Esophagus (tissue), 2 donors: ENCODE results near the gene UBTD2. TPM values are rescaled to one million over a fixed set of nuclear protein-coding genes. Genes with fewer than 3 reads are reported as not detected.
"Not testable (repeated sequence)": the region's sequence is repeated elsewhere in the genome, so short reads cannot be mapped to it uniquely, and the experiment has no call there.

Experiments
- H3K27ac ChIP-seq, 2 donors: one replicate each; pipeline ENCODE4 v1.5.1; 2013; ENCODE audit warnings: low read depth in 2 of 2, mild to moderate bottlenecking in 2 of 2, inconsistent platforms in 1 of 2, low read length in 1 of 2, moderate library complexity in 1 of 2
- H3K27me3 ChIP-seq, 2 donors: one replicate each; pipeline ENCODE4 v1.6.1; 2013; ENCODE audit warnings: low read length in 2 of 2, control low read depth in 1 of 2, mild to moderate bottlenecking in 1 of 2; ENCODE audit not compliant: insufficient read depth in 2 of 2, control insufficient read depth in 1 of 2
- H3K36me3 ChIP-seq, 2 donors: one replicate each; pipeline ENCODE4 v1.6.1; 2013; ENCODE audit warnings: low read length in 1 of 2; ENCODE audit not compliant: control insufficient read depth in 2 of 2, insufficient read depth in 2 of 2
- H3K4me1 ChIP-seq, 2 donors: one replicate each; pipeline ENCODE4 v1.6.1; 2013; ENCODE audit warnings: low read length in 1 of 2; ENCODE audit not compliant: control insufficient read depth in 2 of 2, insufficient read depth in 2 of 2
- H3K4me3 ChIP-seq, 2 donors: one replicate each; pipeline ENCODE4 v1.5.1; 2013; ENCODE audit warnings: low read length in 2 of 2, mild to moderate bottlenecking in 2 of 2, low read depth in 1 of 2, moderate library complexity in 1 of 2
- H3K9me3 ChIP-seq, 2 donors: one replicate each; pipeline ENCODE4 v1.6.1; 2013; ENCODE audit warnings: mild to moderate bottlenecking in 2 of 2, low read depth in 1 of 2, low read length in 1 of 2, moderate library complexity in 1 of 2; ENCODE audit not compliant: control insufficient read depth in 2 of 2, insufficient read depth in 1 of 2
- WGBS, 2 donors: extraction: QIAGEN DNeasy Blood & Tissue Kit; methylation state at CpG; one replicate each; pipeline ENCODE4 v1.1.7; 2013; 5-methylcytosine and 5-hydroxymethylcytosine counted together
- polyA plus RNA-seq, 2 donors: library from polyadenylated mRNA; stranded (reverse); fragments of 200-250 nt; gene quantifications; one replicate each; pipeline ENCODE4 v1.2.3, GENCODE V29; 2013
- donor health status: healthy with polysubstance abuse.
- donor health status: Bipolar disorder and iron deficiency.

UBTD2 gene, protein sequence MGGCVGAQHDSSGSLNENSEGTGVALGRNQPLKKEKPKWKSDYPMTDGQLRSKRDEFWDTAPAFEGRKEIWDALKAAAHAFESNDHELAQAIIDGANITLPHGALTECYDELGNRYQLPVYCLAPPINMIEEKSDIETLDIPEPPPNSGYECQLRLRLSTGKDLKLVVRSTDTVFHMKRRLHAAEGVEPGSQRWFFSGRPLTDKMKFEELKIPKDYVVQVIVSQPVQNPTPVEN
- polyA plus RNA-seq = 1 to 10 TPM; 5.8 to 6.5 TPM

- Histone ChIP-seq H3K9me3 (no peaks in the 10 kb centered on the region), H3K4me3 (peak within 1 kb of the TSS; percentile 84 to 96), H3K27ac (peak within 1 kb of the TSS; percentile 88 to 98), H3K4me1 (peaks cover 0 to 4% of the 10 kb centered on the region in 2 donors), H3K27me3 (no peaks in the 10 kb centered on the region), H3K36me3 (no peaks in the 10 kb centered on the region)
- 0 to 1% methylated on average over 41 to 87 of the region's 87 CpGs for WGBS, 2 donors
Measured at GRCh38 chr5:172283020-172283861, at the start of gene UBTD2. Gene UBTD2, minus strand, starts transcription at chr5:172283764. Its CDS starts 99 bp downstream, at chr5:172283665.

GRCh38 chr5:172326901-172327300 is 43.3 kb upstream of the UBTD2 start:
- H3K9me3 ChIP-seq, H3K4me3 ChIP-seq, H3K27ac ChIP-seq, H3K4me1 ChIP-seq, H3K27me3 ChIP-seq, H3K36me3 ChIP-seq: not testable (repeated sequence)
- 91 to 96% methylated on average over 13 of the region's 13 CpGs for WGBS, 2 donors

DNA sequence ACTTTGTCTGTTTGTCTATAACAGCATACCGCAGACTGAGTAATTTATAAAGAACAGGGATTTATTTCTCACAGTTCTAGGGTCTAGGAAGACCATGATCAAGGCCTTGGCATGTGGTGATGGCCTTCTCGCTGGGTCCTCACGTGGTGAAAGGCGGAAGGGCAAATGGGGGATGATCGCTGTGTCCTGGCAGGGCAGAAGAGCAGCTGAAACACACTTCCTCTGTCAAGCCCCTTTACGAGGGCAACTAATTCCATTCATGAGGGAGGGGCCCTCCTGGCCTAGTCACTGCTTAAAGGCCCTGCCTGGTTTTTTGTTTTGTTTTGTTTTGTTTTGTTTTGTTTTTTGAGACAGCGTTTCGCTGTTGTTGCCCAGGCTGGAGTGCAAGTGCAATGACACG is 41.9 kb upstream of the UBTD2 start:
- Histone ChIP-seq H3K27ac (no peak overlapping the region), H3K4me1 (no peaks in the 10 kb centered on the region), H3K27me3 (no peaks in the 10 kb centered on the region), H3K9me3 (no peaks in the 10 kb centered on the region), H3K36me3 (no peaks in the 10 kb centered on the region), H3K4me3 (no peak overlapping the region)
- WGBS, 2 donors = 91 to 96% methylated on average over 9 of the region's 9 CpGs

DNA sequence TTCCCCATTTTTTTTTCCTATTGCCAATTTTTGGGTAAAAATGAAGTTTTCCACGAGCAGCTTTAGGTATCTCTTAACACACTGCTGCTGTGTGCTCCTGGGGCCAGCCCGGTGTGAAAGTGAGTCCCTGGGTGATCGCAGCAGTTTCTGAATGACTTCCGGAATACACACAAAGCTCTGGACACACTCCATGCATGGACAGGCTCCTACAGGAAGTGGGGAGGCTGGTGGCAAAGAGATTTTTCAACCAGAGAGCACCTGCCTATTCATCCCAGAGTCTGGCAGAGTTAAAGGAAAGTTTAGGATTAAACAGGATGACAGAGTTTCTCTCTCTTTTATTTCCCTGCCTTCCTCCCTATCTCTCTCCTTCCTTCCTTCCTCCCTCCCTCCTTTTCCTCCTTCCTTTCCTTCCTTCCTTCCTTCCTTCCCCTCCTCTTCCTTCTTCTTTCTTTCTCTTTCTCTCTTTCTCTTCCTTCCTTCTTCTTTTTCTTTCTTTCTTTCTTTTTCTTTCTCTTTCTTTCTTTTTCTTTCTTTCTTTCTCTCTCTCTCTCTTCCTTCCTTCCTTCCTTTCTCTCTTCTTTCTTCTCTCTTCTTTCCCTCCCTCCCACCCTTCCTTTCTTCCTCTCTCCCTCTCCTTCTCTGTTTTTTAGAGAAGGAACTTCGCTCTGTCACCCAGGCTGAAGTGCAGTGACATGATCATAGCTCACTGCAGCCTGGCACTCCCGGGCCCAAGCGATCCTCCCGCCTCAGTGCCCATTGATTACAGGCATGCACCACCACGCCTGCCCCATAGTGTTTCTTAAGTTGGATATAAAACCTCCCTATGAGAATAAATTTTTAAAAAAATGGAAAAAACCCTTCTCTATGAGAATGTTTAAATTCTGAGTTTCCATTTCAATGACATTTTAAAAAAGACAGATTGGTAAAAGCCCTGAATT is 38.7 kb upstream of the UBTD2 start:
- H3K4me1 ChIP-seq = no peaks in the 10 kb centered on the region
- no peaks in the 10 kb centered on the region for H3K9me3 ChIP-seq
- WGBS, 2 donors = 57 to 66% methylated on average over 9 of the region's 9 CpGs
- H3K27me3 ChIP-seq = no peaks in the 10 kb centered on the region
- no peaks in the 10 kb centered on the region for H3K36me3 ChIP-seq
- no peak overlapping the region for H3K4me3 ChIP-seq
- H3K27ac ChIP-seq = no peak overlapping the region

GRCh38 chr5:172321593-172321992 is 38.0 kb upstream of the UBTD2 start:
- H3K36me3 ChIP-seq = no peaks in the 10 kb centered on the region
- no peaks in the 10 kb centered on the region for H3K4me1 ChIP-seq
- no peak overlapping the region for H3K27ac ChIP-seq
- no peak overlapping the region for H3K4me3 ChIP-seq
- no peaks in the 10 kb centered on the region for H3K9me3 ChIP-seq
- no peaks in the 10 kb centered on the region for H3K27me3 ChIP-seq

- no peaks in the 10 kb centered on the region for H3K36me3 ChIP-seq
- no peaks in the 10 kb centered on the region for H3K27me3 ChIP-seq
- H3K4me1 ChIP-seq = no peaks in the 10 kb centered on the region
- no peaks in the 10 kb centered on the region for H3K9me3 ChIP-seq
- H3K4me3 ChIP-seq = no peak overlapping the region
- WGBS, 2 donors = 70 to 71% methylated on average over 4 of the region's 4 CpGs
- H3K27ac ChIP-seq = no peak overlapping the region
Measured at GRCh38 chr5:172319708-172320441, 36.3 kb upstream of the UBTD2 start.

- Histone ChIP-seq H3K27me3 (no peaks in the 10 kb centered on the region), H3K4me3 (no peak overlapping the region), H3K9me3 (no peaks in the 10 kb centered on the region), H3K36me3 (no peaks in the 10 kb centered on the region), H3K27ac (no peak overlapping the region), H3K4me1 (no peaks in the 10 kb centered on the region)
- 93% methylated on average over 11 of the region's 11 CpGs for WGBS, 2 donors
Measured at GRCh38 chr5:172315587-172316493, 32.3 kb upstream of the UBTD2 start.

DNA sequence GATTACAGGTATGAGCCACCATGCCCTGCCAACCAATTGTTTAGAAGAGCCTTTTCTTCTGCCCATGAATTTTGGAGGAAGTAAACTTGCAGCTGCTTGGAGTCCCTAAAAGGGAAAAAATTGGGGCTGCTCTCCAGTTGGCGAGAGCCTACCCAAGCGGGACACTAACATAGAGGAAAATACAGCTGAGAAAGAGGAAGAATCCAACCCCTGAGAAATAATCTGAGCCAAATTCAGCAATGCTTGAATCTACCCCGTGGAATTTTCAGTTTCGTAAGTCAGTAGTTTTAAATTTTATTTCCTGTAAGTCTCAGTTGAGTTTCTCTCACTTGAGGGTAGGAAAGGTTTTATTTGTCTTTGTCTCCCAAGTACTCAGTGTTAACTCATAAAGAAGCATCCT is 30.4 kb upstream of the UBTD2 start:
- Histone ChIP-seq H3K27ac (no peak overlapping the region), H3K9me3 (no peaks in the 10 kb centered on the region), H3K36me3 (no peaks in the 10 kb centered on the region), H3K4me3 (no peak overlapping the region), H3K27me3 (no peaks in the 10 kb centered on the region), H3K4me1 (no peaks in the 10 kb centered on the region)
- WGBS, 2 donors = 84 to 93% methylated on average over 4 of the region's 4 CpGs
